Kidney (tissue), 14 donors: ENCODE data around the gene FGB. TPM values are rescaled to one million over a fixed set of nuclear protein-coding genes. Genes with fewer than 3 reads are reported as not detected.

Experiments used
- DNase-seq, 5 donors: peaks; one replicate each; pipeline ENCODE4 v3.0.0-alpha.2; 2013 to 2020
- FAIRE-seq: peaks from 2 replicates; lab custom pipeline; 2012; peaks lifted over from hg19 to GRCh38; lab: Jason Lieb, UNC
- H3K27ac ChIP-seq, 2 donors: one replicate each; pipeline ENCODE4 v1.7.0; 2013; ENCODE audit warnings: low read depth in 2 of 2, low read length in 2 of 2, inconsistent platforms in 1 of 2
- H3K27me3 ChIP-seq: one replicate; pipeline ENCODE4 v1.7.1; 2013; ENCODE audit warnings: low read length, inconsistent platforms; ENCODE audit not compliant: control insufficient read depth, insufficient read depth
- H3K36me3 ChIP-seq, 3 donors: one replicate each; pipeline versions ENCODE4 v1.7.0 to v1.7.1; 2013; ENCODE audit warnings: low read length in 3 of 3, control low read depth in 1 of 3, inconsistent platforms in 1 of 3; ENCODE audit not compliant: insufficient read depth in 3 of 3, control insufficient read depth in 2 of 3
- H3K4me1 ChIP-seq, 3 donors: one replicate each; pipeline versions ENCODE4 v1.7.0 to v1.7.1; 2013; ENCODE audit warnings: low read length in 3 of 3, inconsistent platforms in 1 of 3, low read depth in 1 of 3; ENCODE audit not compliant: control insufficient read depth in 2 of 3, insufficient read depth in 2 of 3
- H3K4me3 ChIP-seq, 3 donors: one replicate each; pipeline versions ENCODE4 v1.7.0 to v1.8.1; 2013; ENCODE audit warnings: low read length in 3 of 3, control low read depth in 1 of 3, inconsistent platforms in 1 of 3
- H3K9ac ChIP-seq, 3 donors: one replicate each; pipeline versions ENCODE4 v1.7.0 to v1.7.1; 2013; ENCODE audit warnings: low read length in 3 of 3, control low read depth in 1 of 3, inconsistent platforms in 1 of 3
- H3K9me3 ChIP-seq, 3 donors: one replicate each; pipeline versions ENCODE4 v1.7.0 to v1.7.1; 2013; ENCODE audit warnings: low read length in 3 of 3, control low read depth in 1 of 3, inconsistent platforms in 1 of 3; ENCODE audit not compliant: control insufficient read depth in 2 of 3, insufficient read depth in 1 of 3
- intact Hi-C: fragments of 100-400 bp; cut with DNase I; formaldehyde crosslinking; loops from one replicate; pipeline ENCODE4 v1.11.1; 2022
- polyA plus RNA-seq: library from polyadenylated mRNA; stranded (reverse); fragments of 350-450 nt; fragmentation: Illumina TruSeq; extraction: RNeasy Lipid Tissue Mini Kit (QIAGEN cat#74804); gene quantifications from one replicate; pipeline ENCODE4 v1.2.3, GENCODE V29; 2014; ENCODE audit warnings: low read depth, low replicate concordance; ENCODE audit not compliant: insufficient read depth
- total RNA-seq: library from RNA; stranded (reverse); fragmentation: NEBNext Ultra II Directional; extraction: Animal tissue kit (Norgen Biotek cat#: 25700); gene quantifications from one replicate; pipeline ENCODE4 v1.2.1, GENCODE V29; 2021
- TF ChIP-seq, protein P1 (sequence below): IDR thresholded peaks from 3 replicates; pipeline ENCODE4 v1.5.1; 2012; ENCODE audit warnings: mild to moderate bottlenecking, moderate library complexity, borderline replicate concordance; ENCODE audit not compliant: insufficient read depth; ENCODE audit errors: extremely low read depth
- donor health status: control.
- donor health status: control.
- donor health status: control.
- donor health status: control.
- donor health status: control.
- donor health status: DM: yes; HTN: yes; CAD: no.
- donor health status: Normal renal cell carcinoma (clear cell type).

FGB gene
- total and polyA plus RNA-seq, 2 donors from 2014 or later: 23.5 to 42.5 TPM

DNA sequence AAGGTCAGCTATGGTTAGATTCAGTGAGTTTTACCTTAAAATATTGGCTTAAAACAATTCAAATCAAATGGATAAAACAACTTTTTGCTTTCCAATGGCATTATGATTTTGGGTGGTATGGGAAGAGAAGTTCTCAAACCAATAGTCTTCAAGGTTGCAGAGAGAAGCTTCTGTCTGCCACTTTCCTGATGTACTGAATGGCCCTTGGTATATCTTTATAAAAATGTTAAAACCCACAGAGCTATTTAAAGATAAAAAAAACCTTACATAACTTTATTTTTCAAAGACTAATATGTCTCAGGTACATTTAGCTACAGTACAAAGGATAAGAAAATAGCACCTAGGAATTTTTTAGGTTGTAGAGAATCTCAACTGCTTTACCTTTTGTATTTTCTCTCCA is 20.9 kb downstream of the FGB start:
- TF ChIP-seq, protein P1, sequence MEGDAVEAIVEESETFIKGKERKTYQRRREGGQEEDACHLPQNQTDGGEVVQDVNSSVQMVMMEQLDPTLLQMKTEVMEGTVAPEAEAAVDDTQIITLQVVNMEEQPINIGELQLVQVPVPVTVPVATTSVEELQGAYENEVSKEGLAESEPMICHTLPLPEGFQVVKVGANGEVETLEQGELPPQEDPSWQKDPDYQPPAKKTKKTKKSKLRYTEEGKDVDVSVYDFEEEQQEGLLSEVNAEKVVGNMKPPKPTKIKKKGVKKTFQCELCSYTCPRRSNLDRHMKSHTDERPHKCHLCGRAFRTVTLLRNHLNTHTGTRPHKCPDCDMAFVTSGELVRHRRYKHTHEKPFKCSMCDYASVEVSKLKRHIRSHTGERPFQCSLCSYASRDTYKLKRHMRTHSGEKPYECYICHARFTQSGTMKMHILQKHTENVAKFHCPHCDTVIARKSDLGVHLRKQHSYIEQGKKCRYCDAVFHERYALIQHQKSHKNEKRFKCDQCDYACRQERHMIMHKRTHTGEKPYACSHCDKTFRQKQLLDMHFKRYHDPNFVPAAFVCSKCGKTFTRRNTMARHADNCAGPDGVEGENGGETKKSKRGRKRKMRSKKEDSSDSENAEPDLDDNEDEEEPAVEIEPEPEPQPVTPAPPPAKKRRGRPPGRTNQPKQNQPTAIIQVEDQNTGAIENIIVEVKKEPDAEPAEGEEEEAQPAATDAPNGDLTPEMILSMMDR: no peak
- Histone ChIP-seq H3K4me3 (no peak overlapping the region), H3K27me3 (no peaks in the 10 kb centered on the region), H3K4me1 (no peaks in the 10 kb centered on the region), H3K9ac (no peak overlapping the region), H3K27ac (no peak overlapping the region), H3K36me3 (no peaks in the 10 kb centered on the region), H3K9me3 (no peaks in the 10 kb centered on the region)
- no peak for FAIRE-seq
- DNase-seq: no peak
- intact Hi-C loops: no loop called here

DNA sequence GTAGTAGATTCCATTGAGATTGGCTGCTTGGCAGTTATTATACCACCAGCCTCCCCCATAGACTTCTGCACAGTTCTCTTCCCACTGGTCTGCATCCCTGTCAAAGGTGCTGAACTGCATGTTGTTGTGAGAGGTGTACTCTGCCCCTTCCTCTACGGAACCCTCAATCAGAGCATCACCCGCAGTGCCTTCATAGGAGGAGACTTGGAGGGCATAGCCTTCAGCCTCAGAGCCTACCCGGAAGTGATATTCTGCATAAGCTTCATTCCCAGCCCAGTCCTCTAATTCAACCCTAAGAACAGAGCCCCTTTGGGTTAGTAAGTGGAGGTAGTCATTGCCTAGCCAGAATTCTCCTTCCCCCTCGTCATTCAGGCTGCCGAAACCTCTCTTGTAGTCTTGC is 21.4 kb downstream of the FGB start:
- DNase-seq (no peak), FAIRE-seq (no peak)
- intact Hi-C loops: no loop called here
- no peak overlapping the region for H3K27ac ChIP-seq
- H3K27me3 ChIP-seq: no peaks in the 10 kb centered on the region
- no peaks in the 10 kb centered on the region for H3K4me1 ChIP-seq
- H3K9me3 ChIP-seq: no peaks in the 10 kb centered on the region
- TF ChIP-seq, protein P1: no peak
- H3K9ac ChIP-seq: no peak overlapping the region
- H3K36me3 ChIP-seq: no peaks in the 10 kb centered on the region
- H3K4me3 ChIP-seq: no peak overlapping the region

DNA sequence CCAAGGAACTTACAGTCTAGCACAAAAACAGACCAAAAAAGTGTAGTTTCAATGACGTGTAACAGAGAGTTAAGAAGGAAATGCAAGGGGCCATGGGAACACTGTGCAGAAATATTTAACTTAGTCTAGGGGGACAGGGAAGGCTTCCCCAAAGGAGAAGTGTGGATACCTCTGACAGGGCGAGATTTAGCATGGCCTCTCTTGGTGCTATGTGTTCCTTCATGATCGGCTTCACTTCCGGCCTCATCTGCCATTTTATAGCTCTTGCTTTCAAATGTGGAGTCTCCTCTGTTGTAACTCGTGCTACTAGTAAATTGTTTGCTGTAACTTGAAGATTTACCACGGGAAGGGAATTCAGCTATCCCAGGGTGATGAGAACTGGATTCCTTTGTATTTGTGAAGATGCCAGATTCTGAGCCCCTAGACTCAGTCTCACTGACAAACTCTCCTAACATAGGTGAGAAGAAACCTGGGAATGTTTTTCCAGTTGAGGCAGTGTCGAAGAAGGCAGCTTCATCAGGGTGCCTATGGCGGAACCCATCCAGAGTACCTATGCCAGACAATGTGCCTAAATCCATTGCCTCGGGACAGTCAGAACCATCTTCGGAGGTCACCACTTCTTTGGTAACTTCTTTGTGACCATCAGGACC is 22.7 kb downstream of the FGB start:
- DNase-seq (no peak), FAIRE-seq (no peak)
- Histone ChIP-seq H3K9ac (no peak overlapping the region), H3K27me3 (no peaks in the 10 kb centered on the region), H3K9me3 (no peaks in the 10 kb centered on the region), H3K27ac (no peak overlapping the region), H3K4me1 (no peaks in the 10 kb centered on the region), H3K36me3 (no peaks in the 10 kb centered on the region), H3K4me3 (no peak overlapping the region)
- intact Hi-C loops: no loop called here
- TF ChIP-seq, protein P1: no peak
